Stromal cell of bone marrow (primary cell): ENCODE data around the gene ARHGAP32.

Experiments used
- DNase-seq: peaks from one replicate; pipeline ENCODE4 v3.0.0-alpha.2; 2012; ENCODE audit warnings: low read depth

Gene ARHGAP32

DNA sequence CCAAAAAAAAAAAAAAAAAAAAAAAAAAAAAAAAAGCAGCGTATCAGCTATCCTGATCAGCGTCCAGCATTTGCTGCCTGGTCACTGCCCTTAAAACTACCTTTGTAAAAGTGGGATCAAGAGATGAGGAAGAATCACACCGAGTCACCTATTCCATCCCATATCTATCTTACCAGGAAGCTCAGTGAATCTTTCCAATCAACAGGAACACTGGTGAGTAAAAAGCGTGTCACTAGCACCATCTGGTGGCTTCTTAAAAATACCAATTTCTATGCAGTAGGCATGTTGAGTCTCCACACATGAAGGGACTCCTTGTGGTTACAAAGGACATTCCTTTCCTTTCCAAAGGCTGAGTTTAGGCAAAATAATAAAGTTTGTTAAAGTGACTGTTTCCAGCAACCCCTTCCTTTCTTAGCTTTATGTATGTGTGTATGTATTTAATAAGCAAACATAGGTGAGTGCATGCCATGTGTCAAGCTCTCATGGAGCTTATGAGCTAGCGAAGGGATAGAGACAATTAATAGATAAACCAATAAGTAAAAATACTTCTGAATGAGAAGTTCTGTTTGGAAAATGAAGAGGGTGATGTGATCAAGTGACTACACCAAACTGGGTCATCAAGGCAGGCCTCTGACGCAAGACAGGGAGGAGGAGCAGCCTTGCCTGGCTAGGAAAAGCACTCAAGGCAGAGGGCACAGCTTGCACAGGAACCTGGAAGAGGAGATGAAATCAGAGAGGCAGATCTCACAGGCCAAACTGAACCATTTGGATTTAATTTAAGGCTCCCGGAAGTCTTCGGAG lies 235.5 kb downstream of the ARHGAP32 start:
- peak; percentile 45 for DNase-seq

DNA sequence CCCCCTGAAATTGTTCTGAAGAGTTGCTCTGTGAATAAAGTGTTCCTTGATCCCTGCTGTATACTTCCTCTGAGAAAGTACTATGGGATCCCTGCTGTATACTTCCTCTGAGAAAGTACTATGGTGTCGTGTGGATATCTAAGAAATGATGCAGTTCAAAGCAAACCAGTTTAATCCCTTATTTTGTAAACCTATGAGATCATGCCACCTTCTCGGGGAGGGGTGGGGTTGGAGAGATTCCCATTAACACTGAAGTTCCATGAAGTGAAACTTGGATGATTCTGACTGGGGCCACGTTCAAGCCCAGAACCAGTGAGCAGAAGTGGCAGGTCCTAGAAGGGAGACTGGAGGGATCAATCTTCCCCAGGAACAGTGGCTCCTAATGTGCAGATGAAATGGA lies 236.5 kb downstream of the ARHGAP32 start:
- no peak for DNase-seq

DNA sequence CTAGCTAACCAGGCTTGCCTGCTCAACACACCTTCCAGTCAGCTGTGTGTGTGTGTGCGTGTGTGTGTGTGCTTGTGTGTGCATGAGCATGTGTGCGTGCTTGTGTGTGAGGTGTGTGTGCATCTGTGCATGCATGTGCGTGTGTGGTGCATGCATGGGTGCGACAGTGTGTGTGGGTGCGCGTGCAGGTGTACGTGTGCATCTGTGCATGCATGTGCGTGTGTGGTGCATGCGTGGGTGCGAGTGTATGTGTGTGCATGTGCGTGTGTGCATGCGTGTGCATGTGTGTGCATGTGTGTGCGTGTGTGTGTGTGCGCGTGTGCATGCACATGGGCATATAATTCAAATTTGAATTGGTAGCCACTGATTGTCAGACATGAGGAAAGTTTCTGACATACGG lies 239.0 kb downstream of the ARHGAP32 start:
- DNase-seq, result no peak

DNA sequence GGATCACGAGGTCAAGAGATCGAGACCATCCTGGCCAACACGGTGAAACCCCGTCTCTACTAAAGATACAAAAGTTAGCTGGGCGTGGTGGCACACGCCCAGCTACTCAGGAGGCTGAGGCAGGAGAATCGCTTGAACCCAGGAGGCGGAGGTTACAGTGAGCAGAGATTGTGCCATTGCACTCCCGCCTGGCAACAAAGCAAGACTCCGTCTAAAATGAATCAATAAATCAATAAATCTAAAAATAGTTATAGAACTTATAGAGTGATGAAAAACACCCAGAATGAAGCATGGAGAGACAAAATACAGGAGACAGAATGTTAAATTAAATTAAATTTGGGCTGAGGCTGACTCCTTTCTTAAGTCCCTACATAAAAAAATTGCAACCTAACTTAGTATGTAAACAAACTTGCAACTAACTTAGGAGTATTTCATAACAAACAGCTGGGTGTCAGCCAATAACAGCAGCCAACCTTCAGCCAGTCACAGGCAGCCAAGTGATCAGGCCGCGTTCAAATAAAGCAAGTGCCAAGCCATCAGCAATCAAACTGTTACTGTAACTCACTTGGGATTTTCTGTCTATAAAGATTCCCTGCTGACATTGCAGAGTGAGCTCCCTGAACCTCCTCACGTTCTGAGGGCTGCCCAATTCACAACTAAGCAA lies 242.2 kb downstream of the ARHGAP32 start:
- no peak for DNase-seq

DNA sequence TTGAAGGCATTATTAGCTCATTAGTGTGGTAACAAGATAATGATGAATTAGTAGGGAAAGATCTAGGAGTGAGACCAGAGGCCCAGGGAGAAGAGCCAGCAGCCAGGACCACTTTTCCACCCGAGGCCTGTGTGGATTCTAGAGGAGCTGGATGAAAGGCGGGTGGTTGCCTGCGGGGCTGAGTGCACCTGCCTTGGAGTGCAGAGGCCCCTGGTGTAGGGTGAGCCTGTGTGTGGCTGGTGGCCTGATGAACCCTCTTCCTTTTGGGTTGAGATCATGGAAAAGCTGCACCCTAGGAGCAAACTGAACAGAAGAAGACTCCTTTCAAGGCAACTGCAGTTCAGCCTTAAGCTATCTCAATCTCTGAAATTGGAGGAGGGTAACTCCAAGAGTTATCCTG lies 243.5 kb downstream of the ARHGAP32 start:
- no peak for DNase-seq

DNA sequence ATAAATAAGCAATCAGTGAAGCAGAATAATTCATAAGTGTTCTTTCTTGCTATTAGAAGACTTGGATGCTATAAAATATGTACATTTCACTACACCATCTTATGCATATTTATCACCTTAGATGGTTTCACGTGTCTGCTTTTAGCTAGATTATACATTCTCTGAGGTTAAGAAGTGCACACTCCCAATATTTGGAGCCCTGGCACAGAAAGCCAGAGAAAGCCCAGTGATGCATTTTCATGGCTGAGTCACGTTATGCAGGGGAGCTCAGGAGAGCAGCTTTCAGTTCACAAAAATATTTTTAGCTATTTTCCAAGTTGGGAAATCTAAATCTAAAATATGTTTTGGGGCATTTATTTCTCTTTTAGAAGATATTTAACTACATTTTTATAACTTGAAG lies 244.4 kb downstream of the ARHGAP32 start:
- no peak for DNase-seq

DNA sequence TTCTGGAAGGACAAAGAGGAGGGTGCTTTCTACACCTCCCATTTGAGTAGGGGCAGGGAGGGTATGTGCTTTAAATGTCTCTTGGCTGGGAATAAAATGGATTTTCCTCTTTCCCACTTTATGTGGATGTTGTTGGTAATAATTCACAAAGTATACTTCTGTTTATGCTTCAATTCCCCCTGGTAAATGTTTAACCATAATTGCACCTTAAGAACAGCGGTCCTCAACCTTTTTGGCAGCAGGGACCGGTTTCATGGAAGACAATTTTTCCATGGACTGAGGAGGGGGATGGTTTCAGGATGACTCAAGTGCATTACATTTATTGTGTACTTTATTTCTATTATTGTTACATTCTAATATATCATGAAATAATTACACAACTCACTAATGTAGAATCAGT lies 245.5 kb downstream of the ARHGAP32 start:
- no peak for DNase-seq

DNA sequence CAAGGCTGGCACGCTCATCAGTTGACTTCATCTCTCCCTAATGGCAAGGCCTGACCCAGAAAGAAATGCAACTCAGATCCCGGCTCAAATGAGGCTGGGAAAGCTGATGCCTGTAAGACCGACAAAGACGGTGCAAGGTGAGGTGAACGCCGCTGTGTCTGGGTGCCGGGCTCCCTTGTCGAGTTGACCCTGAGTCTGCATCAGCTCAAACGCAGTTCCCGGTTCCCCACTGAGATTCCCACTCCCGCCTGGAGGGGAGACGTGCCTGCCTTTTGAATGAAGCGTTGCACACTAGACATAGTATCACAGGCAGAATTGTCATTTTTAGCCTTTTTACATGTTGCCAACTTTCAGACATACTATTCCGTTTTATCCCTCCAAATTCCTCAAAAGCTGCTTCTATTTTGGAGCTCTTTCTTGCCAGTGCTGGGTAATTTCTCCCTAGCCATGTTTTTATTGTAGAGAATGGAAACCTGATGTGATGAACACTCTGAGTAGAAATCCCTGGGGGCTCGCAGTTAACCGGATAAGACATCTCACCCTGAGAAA lies 248.6 kb downstream of the ARHGAP32 start:
- no peak for DNase-seq

DNA sequence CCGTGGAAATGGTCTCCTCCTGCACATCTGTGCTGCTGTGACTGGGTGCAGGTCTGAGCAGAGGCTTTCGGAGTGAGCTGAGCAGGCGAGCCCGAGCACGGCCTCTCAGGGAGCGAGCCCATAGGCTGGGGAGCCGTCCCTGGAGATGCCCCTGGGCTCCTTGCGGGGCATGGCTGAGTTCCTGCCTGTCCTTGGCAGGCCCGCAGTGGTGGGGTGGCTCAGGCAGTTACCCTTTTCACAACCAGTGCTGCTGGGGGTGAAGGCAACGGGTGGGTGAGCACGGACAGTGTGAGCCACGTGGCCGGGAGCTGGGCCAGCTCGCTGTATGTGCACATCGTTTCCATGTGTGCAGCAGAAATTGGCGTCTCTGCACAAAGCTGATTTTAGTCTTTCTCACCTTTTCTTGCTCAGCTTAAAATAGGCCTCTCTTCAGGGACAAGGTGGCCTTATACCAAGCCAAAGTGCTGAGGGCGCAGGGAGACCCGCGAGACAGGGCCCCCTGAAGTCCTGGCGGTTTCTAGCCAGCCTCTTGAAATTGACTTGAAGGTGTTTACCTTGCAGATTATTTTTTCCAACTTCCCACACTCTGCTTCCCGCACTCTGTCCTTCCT lies 249.2 kb downstream of the ARHGAP32 start, which contains the start of gene TP53AIP1:
TSS of gene TP53AIP1 (minus strand) at position 55 of the 611 bp plus-strand sequence. CDS start 5,053 bp downstream, outside the sequence.
- DNase-seq, result no peak

DNA sequence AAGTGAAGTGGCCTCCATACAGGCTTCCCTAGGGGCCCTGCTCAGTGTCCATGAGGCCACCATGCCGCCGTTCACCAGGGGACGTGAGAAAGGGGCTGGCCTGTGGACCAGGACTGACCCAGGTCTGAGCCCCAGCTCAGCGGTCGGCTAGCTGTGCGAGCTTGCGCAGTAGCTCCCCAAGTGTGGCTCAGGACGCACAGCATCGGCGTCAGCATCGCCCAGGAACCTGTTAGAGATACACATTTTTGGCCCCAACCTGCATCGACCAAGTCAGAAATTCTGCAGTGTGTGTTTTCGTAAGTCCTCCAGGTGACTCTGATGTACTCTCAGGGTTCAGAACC lies 249.9 kb downstream of the ARHGAP32 start:
- DNase-seq, result no peak

DNA sequence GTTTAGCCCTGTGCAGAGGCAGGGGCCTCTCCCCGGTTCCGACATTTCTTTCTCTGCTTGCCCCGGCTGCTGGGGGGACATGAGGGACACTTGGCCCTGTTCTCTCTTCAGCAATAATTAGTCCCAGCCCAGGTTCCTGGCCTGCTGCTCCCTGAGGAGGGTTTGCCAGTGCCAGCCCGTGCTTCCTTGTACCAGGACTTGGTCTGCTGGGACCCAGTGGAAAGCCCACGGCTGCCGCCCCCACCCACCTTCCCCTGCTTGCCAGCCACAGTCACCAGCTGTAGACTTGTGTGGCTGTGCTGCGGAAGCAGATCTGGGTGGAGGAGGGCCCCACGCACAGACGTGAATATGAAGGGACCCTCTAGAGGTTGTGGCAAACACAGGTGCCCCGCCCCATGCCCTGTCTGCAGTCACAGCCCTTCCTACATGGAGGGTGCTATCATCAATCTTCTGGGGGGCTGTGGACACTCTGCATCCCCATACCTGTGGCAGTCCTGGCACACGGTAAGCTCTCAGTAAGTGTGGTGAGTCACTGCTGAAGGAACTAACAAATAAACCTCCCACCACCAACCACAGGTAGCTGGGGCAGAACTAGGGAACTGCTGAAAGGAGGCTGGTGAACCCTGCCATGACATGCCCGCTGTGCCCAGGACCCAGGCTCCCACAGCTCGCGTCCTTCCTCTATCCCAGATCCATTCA lies 250.4 kb downstream of the ARHGAP32 start:
- no peak for DNase-seq

DNA sequence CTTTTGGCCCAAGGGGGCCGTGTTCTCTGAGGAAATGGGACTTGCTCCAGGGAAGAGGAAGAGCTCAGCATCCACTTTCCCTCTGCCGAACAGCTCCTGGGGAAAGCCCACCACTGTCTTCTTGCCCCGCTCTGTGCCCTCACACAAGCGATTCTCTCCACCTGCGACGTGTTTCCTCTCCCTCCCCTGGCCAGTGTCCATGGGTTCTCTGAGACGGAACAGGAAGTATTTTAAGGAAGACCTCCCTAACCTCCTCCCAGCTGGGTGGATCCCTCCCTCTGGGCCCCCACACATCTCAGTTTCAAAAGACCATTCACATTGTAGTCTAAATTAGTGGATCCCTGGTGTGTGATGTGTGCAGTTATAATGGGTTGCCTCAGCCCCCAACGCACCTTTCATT lies 251.0 kb downstream of the ARHGAP32 start:
- DNase-seq, result no peak

DNA sequence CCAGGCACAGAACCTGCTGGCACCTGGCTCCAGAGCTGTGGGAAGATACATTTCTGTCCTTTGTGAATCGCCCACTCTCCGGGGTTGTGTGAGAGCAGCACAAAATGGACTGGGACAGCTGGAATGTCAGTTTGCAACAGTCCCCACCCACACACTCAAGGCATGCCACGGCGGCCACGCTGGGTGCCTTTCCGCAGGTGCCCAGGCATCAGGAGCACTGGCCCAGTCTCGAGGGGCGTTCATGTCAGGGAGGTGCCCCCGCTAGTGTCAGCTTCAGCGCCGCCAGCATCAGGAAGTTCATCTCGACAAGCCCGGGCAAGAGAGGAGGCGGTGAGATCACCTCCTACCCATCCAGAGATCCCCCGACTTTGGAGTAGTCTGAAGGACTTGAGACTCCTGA lies 251.5 kb downstream of the ARHGAP32 start:
- no peak for DNase-seq

DNA sequence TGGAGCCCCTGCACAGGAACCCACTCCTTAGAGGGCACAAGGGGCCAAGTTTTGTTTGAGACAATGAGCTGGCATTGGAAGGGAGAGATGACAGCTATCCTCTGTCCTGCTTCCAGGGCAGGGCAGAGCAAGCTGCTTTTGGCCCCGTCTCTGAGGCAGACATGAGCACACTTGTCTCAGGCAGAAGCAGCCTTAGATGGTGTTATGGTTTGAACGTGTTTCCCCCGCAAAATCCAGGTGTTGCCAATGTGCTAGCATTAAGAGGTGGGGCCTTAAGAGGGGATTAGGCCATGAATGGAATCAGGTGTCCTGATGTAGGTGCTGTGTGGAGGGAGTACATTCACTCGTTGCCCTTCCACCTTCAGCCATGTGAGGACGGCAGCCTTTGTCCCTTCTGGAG lies 252.0 kb downstream of the ARHGAP32 start:
- no peak for DNase-seq

DNA sequence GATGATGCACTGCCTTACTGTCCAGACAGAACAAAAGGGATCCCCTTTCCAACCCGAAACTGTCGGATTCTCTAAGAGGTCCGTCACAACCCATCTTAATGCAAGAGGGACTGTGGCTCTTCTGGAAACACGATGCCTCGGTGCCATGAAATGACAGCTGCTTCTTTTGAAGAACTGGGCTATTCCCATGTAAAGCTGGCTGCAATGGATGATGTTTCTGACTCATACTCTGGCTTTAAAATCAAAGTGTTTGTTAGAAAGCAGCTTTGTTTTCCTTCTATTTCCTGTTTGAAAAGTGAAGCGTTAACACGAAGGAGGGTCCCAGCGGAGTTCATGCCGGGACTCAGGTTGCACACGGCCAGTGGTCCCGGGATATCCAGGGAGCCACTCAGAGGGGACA lies 252.5 kb downstream of the ARHGAP32 start:
- no peak for DNase-seq

DNA sequence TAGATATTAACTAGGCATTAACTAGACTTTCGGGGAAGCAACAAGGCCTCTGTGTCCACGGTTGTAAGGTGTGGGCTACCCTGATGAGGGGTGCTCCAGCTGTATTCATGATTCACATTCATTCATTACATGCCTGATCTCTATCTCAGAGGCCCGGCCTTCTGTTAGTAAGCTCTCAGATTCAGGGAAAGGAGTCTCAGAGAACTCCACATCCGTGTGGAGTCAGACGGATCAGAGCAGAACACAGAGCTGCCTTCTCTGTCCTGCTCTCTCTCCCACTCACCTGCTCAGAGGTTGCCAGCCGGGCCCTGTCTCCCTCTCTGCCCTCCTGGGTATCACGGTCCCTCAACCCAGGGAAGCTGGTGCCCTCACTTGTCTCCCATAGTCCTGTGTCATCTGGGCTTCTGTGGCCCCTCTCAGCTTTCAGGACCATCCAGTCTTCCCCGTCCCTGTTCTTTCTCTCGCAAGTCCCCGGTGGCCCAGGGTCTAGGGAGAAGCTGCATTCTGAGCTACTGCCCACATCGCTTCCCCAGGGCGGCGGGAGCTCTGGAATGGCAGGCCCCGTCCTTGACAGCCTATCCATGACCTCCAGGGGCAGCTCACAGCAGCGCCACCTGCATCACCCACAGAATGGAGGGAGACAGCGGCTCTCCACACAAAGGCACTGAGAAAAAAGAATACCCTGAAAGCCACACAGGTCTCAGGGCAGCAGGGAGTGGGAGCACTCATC lies 253.8 kb downstream of the ARHGAP32 start:
- DNase-seq, result no peak

DNA sequence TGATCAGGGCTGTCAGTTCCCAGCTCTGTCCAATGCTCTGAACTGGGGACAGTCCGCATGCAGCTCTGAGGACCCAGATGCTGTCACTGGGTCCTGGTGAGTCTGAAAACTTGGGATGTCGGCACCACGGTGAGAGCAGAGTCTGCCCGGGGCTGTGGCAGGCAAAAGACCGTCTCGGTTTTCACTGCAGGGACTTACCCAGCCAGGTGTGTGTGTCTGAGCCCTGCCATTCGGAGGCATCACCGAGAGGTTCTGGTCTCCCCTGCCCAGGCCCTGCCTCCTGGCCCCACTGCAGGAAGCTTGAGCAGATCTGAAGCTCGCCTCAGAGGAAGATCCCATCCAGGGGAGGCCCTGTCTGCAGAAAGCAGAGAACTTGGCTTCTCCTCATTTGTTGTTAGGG lies 254.6 kb downstream of the ARHGAP32 start:
- no peak for DNase-seq

DNA sequence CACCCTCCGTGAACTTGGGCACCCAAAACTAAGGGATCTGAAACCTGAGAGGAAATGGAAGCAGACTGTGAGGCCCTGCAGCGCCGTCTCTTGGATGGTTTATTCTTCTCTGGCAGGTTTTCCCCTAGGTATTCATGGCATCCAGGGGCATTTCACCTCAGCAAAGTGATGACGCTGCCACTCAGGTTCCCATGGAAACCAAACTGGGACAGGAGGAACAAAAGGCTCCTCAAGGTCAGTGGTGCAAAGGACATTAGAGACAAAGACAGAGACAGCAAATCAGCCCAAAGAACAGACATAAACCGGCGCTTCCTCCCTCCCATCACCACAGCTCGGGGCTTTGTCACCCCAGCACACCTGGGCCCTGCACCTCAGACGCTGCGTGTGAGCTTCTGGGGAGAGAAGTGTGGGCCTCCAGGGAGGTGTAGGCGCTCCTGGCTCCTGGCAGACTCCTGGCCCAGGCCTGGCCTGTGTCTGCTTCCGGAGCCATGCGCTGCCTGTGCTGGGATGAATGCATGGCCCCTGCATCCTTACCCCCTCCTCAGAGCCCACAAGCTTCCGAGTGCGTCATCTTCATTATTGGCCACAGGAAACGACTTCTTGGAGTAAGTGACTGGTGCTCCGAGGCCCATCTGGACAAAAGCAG lies 255.4 kb downstream of the ARHGAP32 start:
- no peak for DNase-seq

DNA sequence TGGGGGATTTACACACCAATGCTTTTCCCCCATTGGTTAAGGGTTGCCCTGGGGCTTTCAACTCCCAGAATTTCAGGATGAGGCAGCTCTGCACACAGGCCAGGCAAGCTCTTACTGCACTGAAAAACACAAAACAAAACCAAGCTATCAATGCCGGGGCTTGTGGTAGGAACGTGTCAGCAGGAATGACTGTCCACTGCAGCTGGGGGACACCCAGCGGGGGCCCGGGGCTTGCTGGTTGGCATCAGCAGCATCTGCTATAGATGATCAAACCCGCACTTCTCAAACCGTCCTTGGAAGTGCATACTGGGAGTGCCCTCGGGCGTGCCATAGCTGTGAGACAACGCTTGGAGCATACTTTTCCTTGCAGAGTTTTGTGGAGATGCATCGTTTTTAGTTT lies 257.2 kb downstream of the ARHGAP32 start:
- no peak for DNase-seq

DNA sequence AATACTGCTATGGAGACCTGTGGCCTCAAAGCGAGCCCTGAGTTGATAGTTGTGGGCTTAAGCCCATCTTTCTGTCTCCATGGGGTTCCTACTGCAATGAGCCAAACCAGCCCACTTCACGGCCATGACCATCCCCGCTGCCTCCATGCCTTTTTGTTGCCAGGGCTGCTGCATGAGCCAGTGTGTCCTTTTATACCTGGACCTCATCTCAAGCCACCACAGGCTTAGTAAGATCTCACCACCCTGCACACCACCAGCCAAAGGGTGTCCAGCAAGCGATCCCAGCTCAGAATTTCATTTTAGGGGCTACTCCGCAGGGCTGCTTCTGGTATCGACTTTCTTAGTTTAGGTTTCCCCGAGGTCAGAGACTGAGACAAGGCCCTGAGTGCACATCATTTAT lies 257.8 kb downstream of the ARHGAP32 start:
- no peak for DNase-seq

DNA sequence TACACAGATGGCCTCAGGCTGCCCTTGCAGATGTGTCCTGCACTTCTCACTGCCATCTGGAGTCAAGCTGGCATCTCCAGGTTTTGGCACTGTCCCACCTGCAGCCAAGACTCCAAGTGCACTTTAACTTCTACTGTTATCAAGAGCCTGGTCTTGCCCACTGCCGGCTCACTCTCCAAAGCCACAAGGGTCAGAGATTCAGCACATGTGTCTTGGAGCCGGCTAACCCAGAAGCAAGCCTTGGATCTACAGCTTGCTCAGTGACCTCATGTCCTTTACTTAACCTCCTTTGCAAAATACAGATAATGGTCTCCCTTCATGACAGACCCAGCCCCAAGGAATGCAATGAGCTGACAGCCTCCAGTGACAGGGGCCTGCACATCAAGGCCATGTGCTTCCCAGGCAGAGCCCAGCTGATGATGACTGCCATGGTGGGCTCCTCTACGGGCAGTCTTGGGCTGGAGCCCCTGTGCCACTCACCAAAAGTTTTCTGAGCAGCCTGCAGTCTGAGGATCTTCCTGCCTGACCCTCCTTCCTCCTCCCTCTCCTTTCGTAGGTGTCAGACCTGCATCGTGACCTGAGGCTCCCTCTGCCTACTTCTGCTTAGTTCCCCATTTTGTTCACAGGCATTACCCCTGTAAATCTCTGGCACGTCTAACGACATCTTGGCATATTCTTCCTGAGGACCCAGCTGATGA lies 258.5 kb downstream of the ARHGAP32 start:
- DNase-seq, result no peak
